ENCODE measurements around the gene GOLGA1. TPM values are rescaled to one million over a fixed set of nuclear protein-coding genes. Genes with fewer than 3 reads are reported as not detected.

GOLGA1 gene
- total RNA-seq, 2 experiments from 2014 or later = 14.1 to 15.3 TPM

DNA sequence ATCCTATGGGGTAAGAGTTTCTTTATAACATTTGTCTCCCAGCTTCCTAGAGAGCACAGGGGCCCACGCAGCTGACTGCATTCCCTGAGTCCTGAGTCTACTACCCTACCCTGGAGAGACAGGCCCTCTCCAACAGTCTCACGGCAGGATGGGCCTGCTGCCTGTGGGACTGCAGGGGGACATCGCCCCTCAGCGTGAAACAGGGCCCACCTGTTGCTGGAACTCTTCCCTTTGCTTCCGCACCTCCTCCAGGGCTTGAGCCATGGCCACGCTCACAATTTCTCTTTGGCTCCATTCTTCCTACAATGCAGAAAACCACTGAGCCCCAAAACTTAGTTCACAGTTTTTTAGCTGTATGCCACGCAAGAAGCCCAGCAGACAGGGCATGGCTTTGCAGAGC, 50.7 kb downstream of the GOLGA1 start:
- H3K36me3 Mint-ChIP-seq = peaks cover 47% of the 10 kb centered on the region
- no peak overlapping the region for H3K27ac Mint-ChIP-seq
- ChIA-PET POLR2A (no interaction called here), CTCF (no interaction called here)
- peaks cover 8% of the 10 kb centered on the region for H3K4me1 Mint-ChIP-seq (ENCODE audit: low read depth)
- intact Hi-C loops (cut with micrococcal nuclease) = no loop called here
- H3K9me3 Mint-ChIP-seq = no peaks in the 10 kb centered on the region
- no peak overlapping the region for H3K4me3 Mint-ChIP-seq
- DNase-seq = no peak
- H3K27me3 Mint-ChIP-seq = no peaks in the 10 kb centered on the region

DNA sequence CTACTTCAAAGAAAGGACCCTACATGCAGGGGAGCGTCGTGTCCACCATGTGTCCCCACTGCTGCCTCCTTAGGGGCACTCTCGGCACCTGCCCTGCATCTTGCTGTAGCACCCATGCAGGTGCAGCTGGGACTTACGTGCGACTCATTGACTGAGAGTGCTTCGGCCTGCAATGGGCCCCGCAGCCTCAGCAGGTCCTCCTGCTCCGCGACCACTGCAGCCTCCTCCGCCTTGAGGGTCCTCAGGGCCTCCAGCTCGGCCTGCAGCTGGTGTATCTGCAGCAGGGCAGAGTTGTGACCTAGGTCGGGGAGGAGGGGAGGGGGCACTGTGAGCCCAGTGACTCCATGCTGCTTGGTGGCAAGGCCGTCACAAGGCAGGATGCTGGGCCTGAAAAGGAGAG, 51.9 kb downstream of the GOLGA1 start:
- Mint-ChIP-seq H3K9me3 (no peaks in the 10 kb centered on the region), H3K27ac (no peak overlapping the region), H3K27me3 (no peaks in the 10 kb centered on the region), H3K4me3 (no peak overlapping the region), H3K36me3 (peaks cover 43% of the 10 kb centered on the region), H3K4me1 (ENCODE audit: low read depth) (no peaks in the 10 kb centered on the region)
- DNase-seq = no peak
- intact Hi-C loops (cut with micrococcal nuclease) = no loop called here
- ChIA-PET CTCF (no interaction called here), POLR2A (no interaction called here)

DNA sequence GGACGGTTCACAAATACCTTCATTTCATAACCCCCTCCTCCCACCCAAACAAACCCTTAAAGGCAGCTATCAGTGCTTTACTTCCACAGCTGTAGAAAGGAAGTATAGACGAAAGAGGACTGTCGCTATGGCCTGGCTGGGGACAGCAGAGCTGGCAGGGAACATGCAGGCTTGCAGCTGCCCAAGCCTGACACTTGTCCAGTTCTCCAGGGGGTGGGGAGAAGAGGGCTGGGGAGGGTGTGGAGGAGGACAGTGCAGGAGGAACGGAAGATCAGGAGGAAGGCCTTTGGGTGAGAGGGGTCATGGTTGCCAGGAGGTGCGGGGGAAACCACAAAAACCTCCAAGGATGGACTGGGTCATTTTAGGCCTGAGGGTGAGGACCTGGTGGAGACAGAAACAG, 53.1 kb downstream of the GOLGA1 start:
- H3K36me3 Mint-ChIP-seq = peaks cover 35% of the 10 kb centered on the region
- ChIA-PET CTCF (no interaction called here), POLR2A (no interaction called here)
- no peak for DNase-seq
- H3K9me3 Mint-ChIP-seq = no peaks in the 10 kb centered on the region
- intact Hi-C loops (cut with micrococcal nuclease) = no loop called here
- no peak overlapping the region for H3K4me3 Mint-ChIP-seq
- no peak overlapping the region for H3K27ac Mint-ChIP-seq
- H3K27me3 Mint-ChIP-seq = no peaks in the 10 kb centered on the region
- no peaks in the 10 kb centered on the region for H3K4me1 Mint-ChIP-seq (ENCODE audit: low read depth)

DNA sequence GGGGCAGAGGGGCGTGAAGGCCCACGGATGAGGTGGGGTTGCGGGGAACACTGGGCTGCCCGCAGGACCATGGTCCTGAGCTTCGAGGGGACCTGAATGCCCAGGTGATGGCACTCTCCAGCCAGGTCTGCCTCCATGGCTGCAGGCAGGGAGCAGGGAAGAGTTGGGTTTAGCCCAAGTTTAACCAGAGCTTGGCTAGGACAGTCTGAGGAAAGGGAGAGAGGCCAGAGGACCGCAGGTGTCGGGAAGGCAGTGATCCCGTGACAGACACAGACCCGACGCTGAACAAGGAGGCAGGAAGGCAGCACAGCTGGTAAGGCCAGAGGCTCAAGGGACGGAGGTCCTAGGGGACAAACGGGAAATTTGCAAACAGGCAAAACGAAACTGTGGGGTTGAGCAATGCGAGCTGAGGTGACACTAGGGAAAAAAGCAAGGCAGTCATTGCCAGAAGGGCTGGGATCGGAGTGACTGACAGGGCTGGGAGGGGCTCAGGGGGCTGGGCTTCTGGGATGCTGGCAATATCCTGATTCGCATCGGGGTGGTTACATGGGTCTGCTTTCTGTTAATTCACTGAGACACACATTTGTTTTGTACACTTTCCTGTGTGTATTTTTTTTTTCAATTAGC, 53.9 kb downstream of the GOLGA1 start:
- POLR2A ChIA-PET = no interaction called here
- H3K4me3 Mint-ChIP-seq = no peak overlapping the region
- intact Hi-C loops (cut with micrococcal nuclease) = no loop called here
- H3K36me3 Mint-ChIP-seq = peaks cover 35% of the 10 kb centered on the region
- no peak overlapping the region for H3K27ac Mint-ChIP-seq
- no peaks in the 10 kb centered on the region for H3K27me3 Mint-ChIP-seq
- CTCF ChIA-PET = no interaction called here
- no peaks in the 10 kb centered on the region for H3K9me3 Mint-ChIP-seq
- H3K4me1 Mint-ChIP-seq (ENCODE audit: low read depth) = no peaks in the 10 kb centered on the region
- no peak for DNase-seq

DNA sequence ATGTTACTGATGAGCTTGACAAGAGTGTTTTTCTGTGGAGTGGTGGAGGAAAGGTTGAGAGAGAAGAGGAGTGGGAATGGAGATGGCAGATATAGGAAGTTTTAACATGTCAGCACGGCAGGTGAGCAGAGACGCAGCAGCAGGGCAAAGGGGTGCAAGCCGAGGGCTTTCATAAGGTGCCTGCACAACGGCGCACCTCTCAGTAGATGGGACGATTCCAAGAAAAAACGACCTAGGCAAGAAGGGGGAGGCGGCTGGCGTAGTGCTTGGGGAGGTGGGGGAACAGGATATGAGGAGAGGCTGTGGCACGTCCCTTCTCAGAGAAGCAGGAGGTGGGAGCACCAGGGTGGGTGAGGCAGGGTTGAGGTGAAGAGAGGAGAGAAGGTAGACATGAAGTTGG, 54.4 kb downstream of the GOLGA1 start:
- no peak for DNase-seq
- Mint-ChIP-seq H3K27ac (no peak overlapping the region), H3K27me3 (no peaks in the 10 kb centered on the region), H3K9me3 (no peaks in the 10 kb centered on the region), H3K36me3 (peaks cover 39% of the 10 kb centered on the region), H3K4me3 (no peak overlapping the region), H3K4me1 (ENCODE audit: low read depth) (no peaks in the 10 kb centered on the region)
- CTCF ChIA-PET = no interaction called here
- intact Hi-C loops (cut with micrococcal nuclease) = no loop called here
- POLR2A ChIA-PET = no interaction called here

DNA sequence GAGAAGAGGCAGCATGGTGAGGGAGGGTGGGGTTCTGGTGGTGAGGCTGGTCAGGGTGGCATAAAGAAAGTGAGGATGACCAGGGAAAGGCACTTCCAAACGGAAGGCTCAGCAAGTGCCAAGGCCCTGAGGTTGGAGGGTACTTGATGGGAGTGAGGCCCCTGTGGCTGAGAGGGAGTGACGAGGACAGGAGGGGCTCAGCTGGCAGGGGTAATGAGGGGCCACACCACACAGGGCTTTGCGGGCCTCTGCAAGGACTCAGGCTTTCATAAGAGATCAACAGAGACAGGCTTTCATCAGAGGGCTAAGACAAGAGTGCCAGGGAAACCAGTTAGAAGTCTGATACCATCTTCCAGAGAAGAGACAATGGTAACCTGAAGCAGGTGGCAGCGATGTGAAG, 55.3 kb downstream of the GOLGA1 start:
- no peak overlapping the region for H3K4me3 Mint-ChIP-seq
- DNase-seq = no peak
- ChIA-PET POLR2A (no interaction called here), CTCF (no interaction called here)
- no peaks in the 10 kb centered on the region for H3K4me1 Mint-ChIP-seq (ENCODE audit: low read depth)
- H3K9me3 Mint-ChIP-seq = no peaks in the 10 kb centered on the region
- no peak overlapping the region for H3K27ac Mint-ChIP-seq
- intact Hi-C loops (cut with micrococcal nuclease) = no loop called here
- peaks cover 31% of the 10 kb centered on the region for H3K36me3 Mint-ChIP-seq
- no peaks in the 10 kb centered on the region for H3K27me3 Mint-ChIP-seq

DNA sequence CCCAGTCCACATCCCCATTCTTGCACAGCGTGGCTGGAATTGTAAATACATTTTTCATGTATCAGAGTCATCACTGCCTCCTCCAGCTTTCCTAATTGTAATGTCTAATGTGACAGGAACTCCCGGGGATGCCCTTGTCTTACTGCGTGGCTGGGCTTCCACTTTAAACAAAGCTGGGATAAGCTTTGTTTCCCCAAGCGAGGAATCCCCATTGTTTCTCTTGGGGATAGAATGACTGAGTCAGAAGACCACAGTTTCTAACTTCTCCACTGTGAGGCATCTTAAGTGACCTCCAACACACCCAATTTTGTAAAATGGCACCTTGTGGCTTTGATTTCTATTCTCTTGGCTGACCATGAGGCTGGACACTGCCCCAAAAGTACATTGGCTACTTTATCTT, 56.5 kb downstream of the GOLGA1 start:
- no peaks in the 10 kb centered on the region for H3K9me3 Mint-ChIP-seq
- ChIA-PET POLR2A (no interaction called here), CTCF (no interaction called here)
- intact Hi-C loops (cut with micrococcal nuclease) = no loop called here
- no peak overlapping the region for H3K27ac Mint-ChIP-seq
- no peaks in the 10 kb centered on the region for H3K27me3 Mint-ChIP-seq
- H3K4me1 Mint-ChIP-seq (ENCODE audit: low read depth) = no peaks in the 10 kb centered on the region
- peaks cover 22% of the 10 kb centered on the region for H3K36me3 Mint-ChIP-seq
- no peak for DNase-seq
- H3K4me3 Mint-ChIP-seq = no peak overlapping the region

DNA sequence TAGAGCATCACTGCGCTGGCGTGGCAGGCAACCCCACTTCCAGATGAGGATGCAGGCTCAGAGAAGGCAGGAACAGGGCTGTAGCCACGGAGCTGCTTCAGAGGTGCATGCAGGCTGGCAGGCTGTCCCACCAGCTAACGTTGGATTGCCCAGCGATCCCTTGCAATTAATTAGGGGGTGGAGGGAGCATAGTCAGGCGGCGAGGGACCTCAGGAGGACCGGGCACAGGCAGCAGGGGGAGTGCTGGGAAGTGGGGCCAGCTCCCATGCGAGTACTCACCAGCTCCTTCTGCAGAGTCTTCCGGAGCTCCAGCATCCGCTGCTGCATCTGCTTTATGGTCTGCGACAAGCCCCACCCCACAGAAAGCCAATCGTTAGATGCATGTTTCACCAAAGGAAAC, 58.7 kb downstream of the GOLGA1 start:
- CTCF ChIA-PET = no interaction called here
- intact Hi-C loops (cut with micrococcal nuclease) = no loop called here

DNA sequence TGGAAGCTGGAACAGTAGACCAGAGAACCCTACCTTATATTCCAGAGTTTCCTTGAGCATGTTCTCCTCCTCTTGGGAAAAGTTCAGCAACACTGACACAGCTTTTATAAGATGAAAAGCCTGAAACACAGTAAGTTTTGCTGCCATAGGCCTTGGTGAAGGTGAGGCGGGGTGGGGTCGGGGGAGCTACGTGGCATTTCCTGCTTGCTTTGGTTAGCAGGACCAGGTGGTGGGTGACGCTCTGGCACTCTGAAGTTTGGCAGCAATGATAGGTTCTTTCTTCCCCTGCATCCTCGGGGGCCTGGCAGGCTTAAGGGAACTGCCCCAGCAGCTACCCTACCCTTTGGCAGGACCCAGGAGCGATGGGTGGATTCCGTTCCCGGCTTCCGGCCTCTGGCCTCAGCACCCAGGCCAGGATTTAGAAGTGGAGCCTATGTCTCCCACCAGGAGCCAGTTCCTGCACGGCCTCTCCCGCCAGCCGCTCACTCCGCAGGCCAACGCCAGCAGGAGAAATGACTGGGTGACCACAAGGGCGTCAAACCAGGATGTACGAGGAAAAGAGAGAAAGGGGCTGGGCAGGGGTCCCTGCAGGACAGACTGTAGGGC, 59.6 kb downstream of the GOLGA1 start:
- no peak overlapping the region for H3K4me3 Mint-ChIP-seq
- CTCF ChIA-PET = no interaction called here
- intact Hi-C loops (cut with micrococcal nuclease) = no loop called here
- H3K36me3 Mint-ChIP-seq = peaks cover 24% of the 10 kb centered on the region
- DNase-seq = no peak
- no peaks in the 10 kb centered on the region for H3K9me3 Mint-ChIP-seq
- POLR2A ChIA-PET = no interaction called here
- H3K27ac Mint-ChIP-seq = no peak overlapping the region
- H3K27me3 Mint-ChIP-seq = no peaks in the 10 kb centered on the region
- H3K4me1 Mint-ChIP-seq (ENCODE audit: low read depth) = peaks cover 4% of the 10 kb centered on the region

More for the DNA sequence above, 58.7 kb downstream of the GOLGA1 start:
- no peak for DNase-seq
- Mint-ChIP-seq H3K27me3 (no peaks in the 10 kb centered on the region), H3K4me3 (no peak overlapping the region), H3K36me3 (peaks cover 28% of the 10 kb centered on the region), H3K4me1 (ENCODE audit: low read depth) (no peaks in the 10 kb centered on the region), H3K9me3 (no peaks in the 10 kb centered on the region), H3K27ac (no peak overlapping the region)
- POLR2A ChIA-PET = no interaction called here

DNA sequence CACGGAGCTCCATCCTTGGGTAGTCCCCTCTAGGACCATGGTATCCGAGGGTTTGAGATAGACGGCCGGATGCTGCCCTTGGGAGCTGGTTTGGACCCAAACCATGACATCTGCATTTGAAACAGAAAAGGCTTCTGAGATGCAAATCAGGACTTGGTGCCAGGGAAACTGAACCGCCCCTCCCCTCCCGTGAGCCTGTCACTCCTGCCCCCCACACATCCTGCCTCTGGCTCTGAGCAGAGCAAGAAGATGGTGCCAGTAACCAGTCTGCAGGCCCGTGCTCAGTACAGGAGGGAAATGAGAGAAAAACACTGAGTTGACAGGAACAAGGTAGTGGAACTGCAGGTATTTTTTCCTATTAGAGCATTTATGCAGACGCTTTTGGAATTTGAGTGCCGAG, 60.4 kb downstream of the GOLGA1 start:
- DNase-seq = no peak
- H3K27me3 Mint-ChIP-seq = no peaks in the 10 kb centered on the region
- intact Hi-C loops (cut with micrococcal nuclease) = no loop called here
- no peaks in the 10 kb centered on the region for H3K9me3 Mint-ChIP-seq
- ChIA-PET CTCF (interaction anchor here (0.5 kb wide), 1 partner anchor 25 kb away, joined by 3 read pairs; no protein-coding TSS in a partner anchor), POLR2A (interaction anchor here (2.8 kb wide), 1 partner anchor 11 kb away, joined by 12 read pairs; no protein-coding TSS in a partner anchor)
- H3K27ac Mint-ChIP-seq = no peak overlapping the region
- peaks cover 4% of the 10 kb centered on the region for H3K4me1 Mint-ChIP-seq (ENCODE audit: low read depth)
- peaks cover 29% of the 10 kb centered on the region for H3K36me3 Mint-ChIP-seq
- no peak overlapping the region for H3K4me3 Mint-ChIP-seq

DNA sequence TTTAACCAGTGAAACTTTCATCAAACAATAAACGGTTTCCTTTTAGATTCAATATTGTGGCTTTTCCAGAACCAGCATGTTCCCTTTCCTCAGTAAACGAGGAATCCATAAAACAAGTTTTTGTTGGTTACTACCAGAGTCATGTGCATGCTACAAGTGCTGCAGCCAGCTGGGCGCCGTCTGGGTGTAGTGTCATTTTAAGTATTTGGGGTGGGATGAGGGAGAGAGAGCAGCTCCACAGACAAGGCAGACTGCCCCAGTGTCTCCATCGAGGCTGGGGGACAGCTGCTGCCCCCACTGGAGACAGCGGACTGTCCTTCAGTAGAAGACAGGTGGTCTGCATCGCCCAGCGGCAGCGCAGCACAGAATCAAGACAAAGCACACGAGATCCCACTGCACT, 61.7 kb downstream of the GOLGA1 start:
- H3K4me1 Mint-ChIP-seq (ENCODE audit: low read depth) = peaks cover 4% of the 10 kb centered on the region
- intact Hi-C loops (cut with micrococcal nuclease) = no loop called here
- no peaks in the 10 kb centered on the region for H3K9me3 Mint-ChIP-seq
- peaks cover 36% of the 10 kb centered on the region for H3K36me3 Mint-ChIP-seq
- H3K27ac Mint-ChIP-seq = peak overlapping the region; percentile 57
- CTCF ChIA-PET = interaction anchor here (1.3 kb wide), 1 partner anchor 14 kb away, joined by 4 read pairs; no protein-coding TSS in a partner anchor
- no peaks in the 10 kb centered on the region for H3K27me3 Mint-ChIP-seq
- H3K4me3 Mint-ChIP-seq = no peak overlapping the region
- POLR2A ChIA-PET = interaction anchor here (2.8 kb wide), 1 partner anchor 9 kb away, joined by 12 read pairs; no protein-coding TSS in a partner anchor
- no peak for DNase-seq

DNA sequence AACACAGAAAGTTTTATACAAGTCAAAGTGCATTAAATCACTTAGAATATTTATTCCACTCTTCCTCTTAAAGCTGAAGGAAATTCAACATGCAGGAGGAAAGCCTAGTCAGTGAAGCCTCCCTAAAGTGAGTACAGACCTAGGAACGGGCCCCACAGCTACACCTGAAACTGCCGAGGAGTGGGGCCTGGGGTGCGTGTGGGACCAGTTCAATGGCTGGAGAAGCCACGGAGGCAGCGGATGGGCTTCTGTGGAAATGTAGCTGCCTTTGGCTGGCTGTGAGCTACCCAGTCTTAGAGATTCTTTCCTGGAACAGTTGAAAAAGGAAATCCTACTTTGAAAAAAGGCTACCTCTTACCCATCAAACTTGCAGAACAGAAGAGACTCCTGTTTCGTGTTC, 62.4 kb downstream of the GOLGA1 start:
- Mint-ChIP-seq H3K9me3 (no peaks in the 10 kb centered on the region), H3K27me3 (no peaks in the 10 kb centered on the region), H3K4me1 (ENCODE audit: low read depth) (peaks cover 10% of the 10 kb centered on the region), H3K4me3 (no peak overlapping the region), H3K36me3 (peaks cover 38% of the 10 kb centered on the region), H3K27ac (no peak overlapping the region)
- intact Hi-C loops (cut with micrococcal nuclease) = no loop called here
- ChIA-PET CTCF (interaction anchor here (1.2 to 1.3 kb wide), 2 partner anchors 15 to 38 kb away, joined by 3 to 4 read pairs; no protein-coding TSS in a partner anchor), POLR2A (interaction anchor here (2.8 kb wide), 1 partner anchor 9 kb away, joined by 12 read pairs; no protein-coding TSS in a partner anchor)
- DNase-seq = no peak

DNA sequence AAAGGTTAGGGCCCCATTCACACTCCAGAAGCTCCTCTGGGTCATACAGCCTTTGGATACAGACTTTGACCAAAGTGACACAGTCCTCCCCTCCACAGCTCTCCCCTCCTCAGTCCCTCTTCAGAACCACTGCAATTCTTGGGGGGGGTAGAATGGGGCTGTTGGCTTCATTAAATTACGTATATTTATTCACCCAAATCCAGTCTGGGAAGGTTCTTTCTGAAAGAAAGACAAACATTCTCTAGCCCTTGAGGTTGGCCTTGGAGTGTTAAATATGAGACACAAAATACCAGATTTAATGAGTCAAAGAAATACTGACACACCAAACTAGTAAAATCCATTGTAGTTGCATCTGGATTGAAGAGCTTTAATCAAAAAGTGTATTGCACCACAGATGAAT, 62.9 kb downstream of the GOLGA1 start:
- Mint-ChIP-seq H3K4me3 (no peak overlapping the region), H3K27ac (no peak overlapping the region), H3K4me1 (ENCODE audit: low read depth) (peaks cover 14% of the 10 kb centered on the region), H3K9me3 (no peaks in the 10 kb centered on the region), H3K27me3 (no peaks in the 10 kb centered on the region), H3K36me3 (peaks cover 41% of the 10 kb centered on the region)
- POLR2A ChIA-PET = interaction anchor here (0.9 to 2.8 kb wide), 3 partner anchors 8 to 16 kb away, joined by 3 to 12 read pairs (median 4); partner anchors contain the start of genes ARPC5L and RPL35
- CTCF ChIA-PET = interaction anchor here (0.8 to 1.7 kb wide), 3 partner anchors 25 to 38 kb away, joined by 3 to 5 read pairs (median 3); partner anchors contain the start of gene WDR38
- intact Hi-C loops (cut with micrococcal nuclease) = no loop called here
- DNase-seq = no peak
